Vagina (tissue), 2 donors: ENCODE measurements around the gene ARHGAP40.

ENCODE experiments used
- POLR2A ChIP-seq, 2 donors: fragments of 450-650 bp; IDR thresholded peaks; one replicate each; pipeline ENCODE4 v1.6.1; 2017; ENCODE audit warnings: antibody characterized with exemption in 2 of 2, mild to moderate bottlenecking in 2 of 2, moderate library complexity in 2 of 2
- POLR2AphosphoS5 ChIP-seq, 2 donors: sonication (generic); formaldehyde crosslinking; IDR thresholded peaks; one replicate each; pipeline ENCODE4 v1.9.0; 2017; ENCODE audit warnings: antibody characterized with exemption in 2 of 2, mild to moderate bottlenecking in 2 of 2, low read depth in 1 of 2; ENCODE audit not compliant: insufficient read depth in 1 of 2
- TF ChIP-seq, protein P1 (sequence below), 3 experiments: fragments of 450-650 bp in 2 of 3; fragments of 200-600 bp in 1 of 3; sonication (generic) in 1 of 3; IDR thresholded peaks; one replicate each; pipeline ENCODE4 v1.5.1; 2017 to 2019; ENCODE audit warnings: antibody characterized with exemption in 3 of 3, mild to moderate bottlenecking in 2 of 3, moderate library complexity in 2 of 3

DNA sequence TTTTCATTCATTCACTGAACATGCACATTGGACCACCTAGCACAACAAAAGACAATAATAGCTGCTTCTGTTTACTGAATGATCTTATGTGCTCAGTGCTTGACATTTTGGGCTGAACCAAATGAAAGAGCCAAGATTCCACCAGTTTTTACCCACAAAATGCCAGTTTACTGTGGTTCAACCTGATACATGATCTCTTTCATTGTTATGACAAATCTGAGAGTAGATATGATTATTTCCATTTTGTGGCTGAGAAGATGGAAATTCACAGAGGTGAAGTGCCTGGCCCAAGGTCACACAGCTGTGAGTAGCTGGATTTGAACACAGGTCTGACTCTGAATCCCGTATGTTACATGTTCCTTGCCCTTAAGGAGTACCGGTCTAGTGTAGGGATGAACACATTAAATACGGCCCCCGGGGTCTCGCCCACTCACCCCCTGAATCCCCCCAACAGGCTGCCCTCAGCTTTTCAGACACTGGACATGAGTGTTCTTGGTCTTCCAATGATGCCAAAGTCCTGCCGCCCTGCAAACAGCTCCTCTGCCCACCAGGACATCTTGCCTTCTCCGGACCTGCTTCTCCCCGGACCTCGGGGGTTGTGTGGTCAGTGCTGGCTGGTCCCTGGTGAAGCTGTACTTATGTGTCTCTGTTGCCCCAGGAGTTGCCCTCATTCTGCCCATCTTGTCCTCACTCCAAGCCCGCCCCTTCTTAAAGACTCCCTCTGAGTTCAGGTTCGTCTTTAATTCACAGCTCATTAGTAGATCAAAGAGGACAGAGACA is 64.1 kb downstream of the ARHGAP40 start:
- no peak for TF ChIP-seq POLR2A (IDR thresholded peaks at IDR 0.05)
- TF ChIP-seq, protein P1, sequence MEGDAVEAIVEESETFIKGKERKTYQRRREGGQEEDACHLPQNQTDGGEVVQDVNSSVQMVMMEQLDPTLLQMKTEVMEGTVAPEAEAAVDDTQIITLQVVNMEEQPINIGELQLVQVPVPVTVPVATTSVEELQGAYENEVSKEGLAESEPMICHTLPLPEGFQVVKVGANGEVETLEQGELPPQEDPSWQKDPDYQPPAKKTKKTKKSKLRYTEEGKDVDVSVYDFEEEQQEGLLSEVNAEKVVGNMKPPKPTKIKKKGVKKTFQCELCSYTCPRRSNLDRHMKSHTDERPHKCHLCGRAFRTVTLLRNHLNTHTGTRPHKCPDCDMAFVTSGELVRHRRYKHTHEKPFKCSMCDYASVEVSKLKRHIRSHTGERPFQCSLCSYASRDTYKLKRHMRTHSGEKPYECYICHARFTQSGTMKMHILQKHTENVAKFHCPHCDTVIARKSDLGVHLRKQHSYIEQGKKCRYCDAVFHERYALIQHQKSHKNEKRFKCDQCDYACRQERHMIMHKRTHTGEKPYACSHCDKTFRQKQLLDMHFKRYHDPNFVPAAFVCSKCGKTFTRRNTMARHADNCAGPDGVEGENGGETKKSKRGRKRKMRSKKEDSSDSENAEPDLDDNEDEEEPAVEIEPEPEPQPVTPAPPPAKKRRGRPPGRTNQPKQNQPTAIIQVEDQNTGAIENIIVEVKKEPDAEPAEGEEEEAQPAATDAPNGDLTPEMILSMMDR (IDR thresholded peaks at IDR 0.05), result no peak
- no peak for TF ChIP-seq POLR2AphosphoS5 (IDR thresholded peaks at IDR 0.05; ENCODE audit: insufficient read depth in 1 of 2, low read depth in 1 of 2)
